Endothelial cell of umbilical vein (primary cell): Measurements from ENCODE around the gene SLC6A20.

Source experiments
- CTCF ChIP-seq, 2 donors: IDR thresholded peaks; 1 replicate in 1 of 2; 2 replicates in 1 of 2; pipeline ENCODE4 v1.5.1; 2011; ENCODE audit warnings: low read length in 2 of 2, mild to moderate bottlenecking in 2 of 2, moderate library complexity in 2 of 2, control low read depth in 1 of 2, inconsistent platforms in 1 of 2, low read depth in 1 of 2; ENCODE audit not compliant: insufficient read depth in 1 of 2; ENCODE audit errors: extremely low read depth in 1 of 2
- MAX ChIP-seq: IDR thresholded peaks from 2 replicates; pipeline ENCODE4 v1.6.1; 2011; ENCODE audit not compliant: insufficient read depth, insufficient read length

GRCh38 chr3:45777111-45777745 is 19.1 kb downstream of the SLC6A20 start:
- TF ChIP-seq MAX (no peak), CTCF (IDR thresholded peaks at IDR 0.05; ENCODE audit: extremely low read depth in 1 of 2, insufficient read depth in 1 of 2, low read depth in 1 of 2, low read length in 2 of 2) (no peak)
